Mesendoderm (in vitro differentiated cells): ENCODE results near the gene ADRB2.

Source experiments
- DNase-seq: peaks from one replicate; pipeline ENCODE4 v3.0.0; 2013
- H2AK5ac ChIP-seq: 2 replicates; pipeline ENCODE4 v1.6.1; 2013; ENCODE audit warnings: low read length, inconsistent platforms
- H2BK120ac ChIP-seq: 2 replicates; pipeline ENCODE4 v1.6.1; 2013; ENCODE audit warnings: low read depth, mild to moderate bottlenecking, low read length, moderate library complexity, mixed read lengths
- H2BK15ac ChIP-seq: replicated peaks from 2 replicates; pipeline ENCODE4 v1.6.1; 2013; ENCODE audit warnings: low read depth, mild to moderate bottlenecking, moderate library complexity
- H2BK5ac ChIP-seq: 2 replicates; pipeline ENCODE4 v1.6.1; 2013; ENCODE audit warnings: low read length, inconsistent platforms
- H3K18ac ChIP-seq: 2 replicates; pipeline ENCODE4 v1.6.1; 2013; ENCODE audit warnings: mild to moderate bottlenecking, low read length, mixed read lengths
- H3K23ac ChIP-seq: one replicate; pipeline ENCODE4 v1.6.1; 2013; ENCODE audit warnings: low read length
- H3K27ac ChIP-seq: 2 replicates; pipeline ENCODE4 v1.5.1; 2013; ENCODE audit warnings: low read depth, mild to moderate bottlenecking, inconsistent platforms, low read length, moderate library complexity
- H3K27me3 ChIP-seq: 2 replicates; pipeline ENCODE4 v1.6.1; 2013; ENCODE audit warnings: low read length, control low read depth, mild to moderate bottlenecking, inconsistent platforms; ENCODE audit not compliant: insufficient read depth, poor library complexity
- H3K36me3 ChIP-seq: 2 replicates; pipeline ENCODE4 v1.6.1; 2013; ENCODE audit warnings: low read length, inconsistent platforms; ENCODE audit not compliant: control insufficient read depth, insufficient read depth
- H3K4ac ChIP-seq: one replicate; pipeline ENCODE4 v1.6.1; 2013; ENCODE audit warnings: low read depth, mild to moderate bottlenecking, low read length, moderate library complexity
- H3K4me1 ChIP-seq: 2 replicates; pipeline ENCODE4 v1.6.1; 2013; ENCODE audit warnings: low read depth, low read length, inconsistent platforms; ENCODE audit not compliant: control insufficient read depth
- H3K4me2 ChIP-seq: 2 replicates; pipeline ENCODE4 v1.6.1; 2013; ENCODE audit warnings: low read length
- H3K4me3 ChIP-seq: 2 replicates; pipeline ENCODE4 v1.5.1; 2013; ENCODE audit warnings: mild to moderate bottlenecking, low read length
- H3K56ac ChIP-seq: one replicate; pipeline ENCODE4 v1.6.1; 2013; ENCODE audit warnings: low read length
- H3K79me1 ChIP-seq: 2 replicates; pipeline ENCODE4 v1.6.1; 2013; ENCODE audit warnings: low read length, inconsistent platforms
- H3K79me2 ChIP-seq: 2 replicates; pipeline ENCODE4 v1.6.1; 2013; ENCODE audit warnings: mild to moderate bottlenecking, low read length; ENCODE audit not compliant: control insufficient read depth, insufficient read depth
- H3K9ac ChIP-seq: 2 replicates; pipeline ENCODE4 v1.6.1; 2013; ENCODE audit warnings: low read length, inconsistent platforms
- H4K5ac ChIP-seq: one replicate; pipeline ENCODE4 v1.6.1; 2013; ENCODE audit warnings: low read length
- H4K8ac ChIP-seq: one replicate; pipeline ENCODE4 v1.6.1; 2013; ENCODE audit warnings: low read depth, mild to moderate bottlenecking, control low read depth, low read length, moderate library complexity
- WGBS: extraction: QIAGEN DNeasy Blood & Tissue Kit; methylation state at CpG from one replicate; pipeline ENCODE4 v1.1.7; 2013; ENCODE audit warnings: low lambda C conversion rate, missing lambda C conversion rate; ENCODE audit not compliant: insufficient coverage; ENCODE audit errors: extremely low coverage; 5-methylcytosine and 5-hydroxymethylcytosine counted together

Gene ADRB2

DNA sequence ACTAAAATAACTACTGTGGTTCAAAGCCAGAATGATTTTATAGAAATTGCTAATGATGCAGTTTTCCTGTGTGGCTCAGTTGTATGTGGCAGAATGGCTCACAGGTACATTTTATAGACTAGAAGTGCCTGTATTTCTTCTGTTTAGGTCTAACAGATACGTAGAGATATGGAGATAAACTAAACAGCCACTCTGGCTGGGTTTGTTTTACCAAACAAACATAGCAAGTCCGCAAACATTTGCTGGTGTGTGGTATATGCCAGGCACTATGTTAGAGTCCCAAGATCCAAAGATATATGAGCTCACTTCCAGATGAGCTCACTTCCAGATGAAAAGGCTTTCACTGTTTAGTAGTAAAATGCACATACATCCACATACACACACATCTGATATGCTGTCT lies 24.4 kb downstream of the ADRB2 start:
- no peak overlapping the region for H2AK5ac ChIP-seq
- H2BK5ac ChIP-seq = no peak overlapping the region
- no peak overlapping the region for H2BK120ac ChIP-seq
- no peaks in the 10 kb centered on the region for H3K79me1 ChIP-seq
- no peak for DNase-seq
- H4K8ac ChIP-seq = no peak overlapping the region
- no peak overlapping the region for H3K4ac ChIP-seq
- WGBS = no CpG with 5 or more reads among the region's 2 CpGs
- no peak overlapping the region for H3K4me2 ChIP-seq
- no peak overlapping the region for H3K23ac ChIP-seq
- no peak overlapping the region for H3K9ac ChIP-seq
- no peaks in the 10 kb centered on the region for H3K27me3 ChIP-seq
- H2BK15ac ChIP-seq = no peak overlapping the region
- no peak overlapping the region for H3K56ac ChIP-seq
- no peaks in the 10 kb centered on the region for H3K79me2 ChIP-seq
- no peak overlapping the region for H3K4me3 ChIP-seq
- no peak overlapping the region for H3K18ac ChIP-seq
- no peaks in the 10 kb centered on the region for H3K4me1 ChIP-seq
- H3K36me3 ChIP-seq = no peaks in the 10 kb centered on the region
- H4K5ac ChIP-seq = no peak overlapping the region
- H3K27ac ChIP-seq = no peak overlapping the region

DNA sequence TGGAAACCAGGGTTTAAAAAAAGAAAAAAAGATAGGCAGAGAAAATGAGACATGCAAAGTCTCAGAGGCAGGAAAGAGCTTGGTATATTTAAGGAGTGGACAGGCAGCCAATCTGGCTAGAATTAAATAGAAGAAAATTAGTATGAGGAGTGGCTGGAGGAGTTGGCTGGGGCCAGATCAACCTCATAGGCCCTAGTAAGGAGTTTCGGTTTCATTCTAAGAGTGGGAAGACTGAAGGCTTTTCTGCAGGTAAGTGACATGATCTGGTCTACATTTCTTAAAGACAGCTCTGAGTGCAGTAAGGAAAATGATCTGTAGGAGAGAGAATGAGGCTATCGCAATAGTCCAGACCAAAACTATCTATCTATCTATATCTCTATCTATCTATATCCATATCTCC lies 27.5 kb downstream of the ADRB2 start:
- H3K36me3 ChIP-seq = no peaks in the 10 kb centered on the region
- H3K27ac ChIP-seq = no peak overlapping the region
- no peak overlapping the region for H2BK15ac ChIP-seq
- no peak overlapping the region for H4K5ac ChIP-seq
- no peak overlapping the region for H2AK5ac ChIP-seq
- H3K4me1 ChIP-seq = no peaks in the 10 kb centered on the region
- H3K18ac ChIP-seq = no peak overlapping the region
- no CpG with 5 or more reads among the region's 2 CpGs for WGBS
- no peak overlapping the region for H3K56ac ChIP-seq
- no peaks in the 10 kb centered on the region for H3K79me2 ChIP-seq
- H3K23ac ChIP-seq = no peak overlapping the region
- no peak overlapping the region for H3K4me2 ChIP-seq
- H3K4ac ChIP-seq = no peak overlapping the region
- H2BK5ac ChIP-seq = no peak overlapping the region
- H3K4me3 ChIP-seq = no peak overlapping the region
- no peak for DNase-seq
- no peak overlapping the region for H2BK120ac ChIP-seq
- no peaks in the 10 kb centered on the region for H3K79me1 ChIP-seq
- no peaks in the 10 kb centered on the region for H3K27me3 ChIP-seq
- H4K8ac ChIP-seq = no peak overlapping the region
- no peak overlapping the region for H3K9ac ChIP-seq

DNA sequence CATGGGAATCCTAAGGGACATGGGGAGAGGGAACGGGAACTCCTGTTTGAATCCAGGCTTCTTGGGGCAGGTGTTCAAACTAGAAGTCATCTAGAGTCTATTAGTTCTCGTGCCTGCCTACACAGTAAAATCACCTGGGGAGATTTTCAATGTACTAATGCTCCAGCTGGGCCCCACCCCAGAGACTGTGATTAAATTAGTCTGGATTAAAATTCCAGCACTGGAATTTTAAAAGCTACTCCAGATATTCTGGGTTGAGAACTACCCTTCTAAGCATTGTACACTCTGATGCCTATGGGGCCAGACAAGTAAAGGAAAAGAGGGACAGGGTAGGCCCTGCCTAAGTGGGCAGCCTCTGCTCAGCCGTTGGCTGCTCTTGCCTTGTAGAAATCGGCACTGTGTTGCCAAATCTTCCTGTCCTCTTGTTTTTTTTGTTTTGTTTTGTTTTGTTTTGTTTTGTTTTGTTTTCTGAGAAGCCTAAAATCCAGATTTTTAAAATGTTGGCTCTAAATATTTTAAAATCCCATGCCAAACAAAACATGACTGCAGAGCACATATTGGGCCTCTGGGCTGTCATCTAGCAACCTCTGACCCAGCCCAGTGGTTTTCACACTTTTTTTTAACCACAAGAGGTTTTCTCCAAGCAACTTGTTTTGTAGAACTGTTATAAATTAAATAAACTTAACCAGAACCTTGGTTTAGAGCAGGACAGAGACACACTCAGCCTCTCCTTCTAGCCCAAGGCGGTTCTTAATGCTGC lies 29.0 kb downstream of the ADRB2 start:
- DNase-seq = no peak
- Histone ChIP-seq H2AK5ac (no peak overlapping the region), H2BK5ac (no peak overlapping the region), H3K36me3 (no peaks in the 10 kb centered on the region), H3K23ac (no peak overlapping the region), H2BK15ac (no peak overlapping the region), H3K27ac (no peak overlapping the region), H3K4me3 (no peak overlapping the region), H3K56ac (no peak overlapping the region), H4K5ac (no peak overlapping the region), H3K9ac (no peak overlapping the region), H2BK120ac (no peak overlapping the region), H3K4me2 (no peak overlapping the region), H3K79me1 (no peaks in the 10 kb centered on the region), H3K4ac (no peak overlapping the region), H3K79me2 (no peaks in the 10 kb centered on the region), H3K18ac (no peak overlapping the region), H3K27me3 (no peaks in the 10 kb centered on the region), H3K4me1 (no peaks in the 10 kb centered on the region), H4K8ac (no peak overlapping the region)
- WGBS = no CpG with 5 or more reads among the region's 5 CpGs

DNA sequence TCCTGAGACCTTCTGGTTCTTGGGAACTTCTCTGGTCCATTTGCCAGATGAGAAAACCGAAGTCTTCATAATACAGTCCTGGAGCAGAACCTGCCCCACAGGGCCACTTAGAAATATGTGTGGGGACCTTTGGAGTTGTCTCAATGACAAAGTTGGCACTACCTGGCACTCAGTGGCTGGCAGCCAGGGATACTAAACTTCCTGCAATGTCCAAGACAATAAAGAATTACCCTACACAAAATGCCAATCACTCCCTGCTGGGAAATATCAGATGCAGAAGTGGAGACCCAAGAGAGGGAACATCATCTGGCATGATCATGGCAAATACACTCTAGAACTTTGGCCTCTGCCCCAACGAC lies 29.6 kb downstream of the ADRB2 start:
- no peak overlapping the region for H2BK15ac ChIP-seq
- H2BK120ac ChIP-seq = no peak overlapping the region
- H3K79me1 ChIP-seq = no peaks in the 10 kb centered on the region
- H4K5ac ChIP-seq = no peak overlapping the region
- H3K79me2 ChIP-seq = no peaks in the 10 kb centered on the region
- no peaks in the 10 kb centered on the region for H3K4me1 ChIP-seq
- H3K18ac ChIP-seq = no peak overlapping the region
- no peak overlapping the region for H3K27ac ChIP-seq
- no peak overlapping the region for H3K56ac ChIP-seq
- no peak overlapping the region for H3K4me2 ChIP-seq
- H3K4me3 ChIP-seq = no peak overlapping the region
- H4K8ac ChIP-seq = no peak overlapping the region
- H3K36me3 ChIP-seq = no peaks in the 10 kb centered on the region
- no peak overlapping the region for H3K23ac ChIP-seq
- no peaks in the 10 kb centered on the region for H3K27me3 ChIP-seq
- H3K9ac ChIP-seq = no peak overlapping the region
- H2AK5ac ChIP-seq = no peak overlapping the region
- no peak overlapping the region for H3K4ac ChIP-seq
- WGBS = no CpG with 5 or more reads among the region's 2 CpGs
- no peak overlapping the region for H2BK5ac ChIP-seq
- DNase-seq = no peak

DNA sequence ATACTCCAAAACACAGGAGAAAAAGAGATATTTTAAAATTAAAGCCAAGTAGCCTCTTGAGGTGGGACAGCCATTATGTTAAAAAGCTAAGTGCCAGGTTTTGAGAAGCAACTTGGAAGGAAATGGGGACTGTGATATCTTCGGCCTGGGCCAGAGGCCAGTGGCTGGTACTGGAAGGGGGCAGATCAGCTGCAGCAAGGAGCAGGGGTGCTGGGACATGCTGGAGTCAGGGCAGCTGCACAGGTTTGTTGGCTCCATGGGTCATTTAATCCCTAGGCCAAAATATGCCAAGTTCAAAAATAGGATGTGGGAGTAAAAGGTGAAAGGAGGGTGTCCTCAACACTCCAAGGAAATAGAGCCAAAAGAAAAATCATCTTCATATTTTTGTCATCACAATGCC lies 30.0 kb downstream of the ADRB2 start:
- no CpG with 5 or more reads among the region's 1 CpG for WGBS

DNA sequence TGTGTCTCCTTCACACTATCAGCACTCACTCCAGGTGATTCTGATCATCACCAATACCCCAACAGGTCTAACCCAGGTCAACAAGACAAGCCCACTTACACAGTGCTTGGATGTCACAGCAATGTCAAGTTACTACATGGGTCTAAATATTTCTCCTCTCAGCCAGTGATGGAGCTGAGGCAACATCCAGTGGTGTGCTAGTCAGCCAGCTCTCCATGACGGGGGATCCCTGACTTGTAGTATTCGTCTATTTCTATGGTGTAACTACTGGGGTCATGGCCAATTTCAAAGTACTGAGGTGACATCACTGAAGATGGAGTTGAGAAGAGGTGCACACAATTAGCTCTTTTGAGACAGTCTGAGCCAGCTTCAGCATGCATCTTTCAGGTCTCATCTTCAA lies 31.1 kb downstream of the ADRB2 start:
- DNase-seq = no peak
- Histone ChIP-seq H2BK5ac (no peak overlapping the region), H3K9ac (no peak overlapping the region), H2AK5ac (no peak overlapping the region), H3K36me3 (no peaks in the 10 kb centered on the region), H3K4ac (no peak overlapping the region), H3K4me1 (no peaks in the 10 kb centered on the region), H3K27ac (no peak overlapping the region), H3K4me2 (no peak overlapping the region), H3K56ac (no peak overlapping the region), H2BK120ac (no peak overlapping the region), H4K5ac (no peak overlapping the region), H4K8ac (no peak overlapping the region), H2BK15ac (no peak overlapping the region), H3K23ac (no peak overlapping the region), H3K18ac (no peak overlapping the region), H3K79me1 (no peaks in the 10 kb centered on the region), H3K79me2 (no peaks in the 10 kb centered on the region), H3K4me3 (no peak overlapping the region), H3K27me3 (no peaks in the 10 kb centered on the region)
- WGBS = no CpG with 5 or more reads among the region's 2 CpGs

More for the DNA sequence above, 30.0 kb downstream of the ADRB2 start:
- Histone ChIP-seq H3K27ac (no peak overlapping the region), H3K56ac (no peak overlapping the region), H3K4me3 (no peak overlapping the region), H2BK15ac (no peak overlapping the region), H3K4me2 (no peak overlapping the region), H3K9ac (no peak overlapping the region), H3K79me2 (no peaks in the 10 kb centered on the region), H3K27me3 (no peaks in the 10 kb centered on the region), H3K36me3 (no peaks in the 10 kb centered on the region), H2BK5ac (no peak overlapping the region), H3K4ac (no peak overlapping the region), H3K79me1 (no peaks in the 10 kb centered on the region), H4K5ac (no peak overlapping the region), H2BK120ac (no peak overlapping the region), H3K4me1 (no peaks in the 10 kb centered on the region), H4K8ac (no peak overlapping the region), H3K18ac (no peak overlapping the region), H3K23ac (no peak overlapping the region), H2AK5ac (no peak overlapping the region)
- DNase-seq = no peak
